NT2/D1 (cell line): Measurements from ENCODE around the gene PLCB1.

ENCODE experiments used
- DNase-seq: peaks from one replicate; pipeline ENCODE4 v3.0.0-alpha.2; 2011; ENCODE audit warnings: low read depth, low spot score
- H3K27me3 ChIP-seq: 2 replicates; pipeline ENCODE4 v1.6.0; 2011; ENCODE audit warnings: mild to moderate bottlenecking; ENCODE audit not compliant: insufficient read length, insufficient read depth
- H3K36me3 ChIP-seq: 2 replicates; pipeline ENCODE4 v1.6.1; 2011; ENCODE audit warnings: mild to moderate bottlenecking, low read length, mixed read lengths; ENCODE audit not compliant: insufficient read depth, insufficient read length
- H3K4me1 ChIP-seq: 2 replicates; pipeline ENCODE4 v1.5.1; 2011; ENCODE audit not compliant: insufficient read depth, insufficient read length
- H3K4me3 ChIP-seq: 2 replicates; pipeline ENCODE4 v1.5.1; 2011; ENCODE audit warnings: low read depth; ENCODE audit not compliant: insufficient read length
- H3K9ac ChIP-seq: 2 replicates; pipeline ENCODE4 v1.6.0; 2011; ENCODE audit warnings: low read depth; ENCODE audit not compliant: insufficient read length
- H3K9me3 ChIP-seq: 2 replicates; pipeline ENCODE4 v1.5.1; 2011; ENCODE audit warnings: mild to moderate bottlenecking, low read length; ENCODE audit not compliant: insufficient read depth
- SUZ12 ChIP-seq: IDR thresholded peaks from 2 replicates; pipeline ENCODE4 v1.6.1; 2011; ENCODE audit not compliant: insufficient read length, insufficient read depth; ENCODE audit errors: extremely low read depth
- YY1 ChIP-seq: IDR thresholded peaks from 2 replicates; pipeline ENCODE4 v1.6.1; 2011; ENCODE audit not compliant: insufficient read length, insufficient read depth
- ZNF274 ChIP-seq: IDR thresholded peaks from 2 replicates; pipeline ENCODE4 v1.6.1; 2011; ENCODE audit warnings: mild to moderate bottlenecking, low read depth, low read length

Gene PLCB1

GRCh38 chr20:8654486-8654885, 522.4 kb downstream of the PLCB1 start:
- Histone ChIP-seq H3K4me1 (no peaks in the 10 kb centered on the region), H3K9ac (no peak overlapping the region), H3K36me3 (peaks cover 5% of the 10 kb centered on the region), H3K27me3 (no peaks in the 10 kb centered on the region), H3K9me3 (no peaks in the 10 kb centered on the region), H3K4me3 (no peak overlapping the region)
- TF ChIP-seq SUZ12 (no peak), ZNF274 (no peak), YY1 (no peak)
- no peak for DNase-seq

DNA sequence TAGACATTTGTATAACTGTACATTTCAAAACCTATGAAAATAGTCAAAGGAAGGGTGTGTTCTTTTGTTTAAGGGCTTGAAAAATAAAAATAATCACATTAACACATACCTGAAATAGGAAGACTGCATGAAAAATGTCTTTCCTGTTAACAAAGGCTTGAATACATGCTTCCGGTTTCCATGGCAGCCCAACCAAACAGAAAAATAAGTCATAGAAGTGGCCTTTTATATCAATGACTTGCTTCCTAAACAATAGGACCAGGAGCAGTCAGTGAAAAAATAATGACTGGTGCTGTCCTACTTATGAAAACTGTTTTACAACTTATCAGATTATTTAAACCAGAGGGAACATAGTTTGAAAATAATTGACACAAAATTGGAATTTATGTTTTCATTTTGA, 524.3 kb downstream of the PLCB1 start:
- H3K27me3 ChIP-seq = no peaks in the 10 kb centered on the region
- no peaks in the 10 kb centered on the region for H3K9me3 ChIP-seq
- TF ChIP-seq YY1 (no peak), ZNF274 (no peak), SUZ12 (no peak)
- no peaks in the 10 kb centered on the region for H3K36me3 ChIP-seq
- no peak overlapping the region for H3K9ac ChIP-seq
- H3K4me1 ChIP-seq = no peaks in the 10 kb centered on the region
- no peak overlapping the region for H3K4me3 ChIP-seq
- DNase-seq = no peak

GRCh38 chr20:8657664-8658063, 525.6 kb downstream of the PLCB1 start:
- no peaks in the 10 kb centered on the region for H3K27me3 ChIP-seq
- H3K4me1 ChIP-seq = no peaks in the 10 kb centered on the region
- DNase-seq = no peak
- no peaks in the 10 kb centered on the region for H3K36me3 ChIP-seq
- no peaks in the 10 kb centered on the region for H3K9me3 ChIP-seq
- H3K9ac ChIP-seq = no peak overlapping the region
- H3K4me3 ChIP-seq = no peak overlapping the region
- no peak for TF ChIP-seq SUZ12
- no peak for TF ChIP-seq ZNF274
- TF ChIP-seq YY1 = no peak

- H3K9me3 ChIP-seq = no peaks in the 10 kb centered on the region
- no peaks in the 10 kb centered on the region for H3K36me3 ChIP-seq
- H3K27me3 ChIP-seq = no peaks in the 10 kb centered on the region
- H3K9ac ChIP-seq = no peak overlapping the region
- TF ChIP-seq ZNF274 (no peak), SUZ12 (no peak), YY1 (no peak)
- no peak for DNase-seq
- no peak overlapping the region for H3K4me3 ChIP-seq
- H3K4me1 ChIP-seq = no peaks in the 10 kb centered on the region
Measured at GRCh38 chr20:8658103-8658502, 526.0 kb downstream of the PLCB1 start.

DNA sequence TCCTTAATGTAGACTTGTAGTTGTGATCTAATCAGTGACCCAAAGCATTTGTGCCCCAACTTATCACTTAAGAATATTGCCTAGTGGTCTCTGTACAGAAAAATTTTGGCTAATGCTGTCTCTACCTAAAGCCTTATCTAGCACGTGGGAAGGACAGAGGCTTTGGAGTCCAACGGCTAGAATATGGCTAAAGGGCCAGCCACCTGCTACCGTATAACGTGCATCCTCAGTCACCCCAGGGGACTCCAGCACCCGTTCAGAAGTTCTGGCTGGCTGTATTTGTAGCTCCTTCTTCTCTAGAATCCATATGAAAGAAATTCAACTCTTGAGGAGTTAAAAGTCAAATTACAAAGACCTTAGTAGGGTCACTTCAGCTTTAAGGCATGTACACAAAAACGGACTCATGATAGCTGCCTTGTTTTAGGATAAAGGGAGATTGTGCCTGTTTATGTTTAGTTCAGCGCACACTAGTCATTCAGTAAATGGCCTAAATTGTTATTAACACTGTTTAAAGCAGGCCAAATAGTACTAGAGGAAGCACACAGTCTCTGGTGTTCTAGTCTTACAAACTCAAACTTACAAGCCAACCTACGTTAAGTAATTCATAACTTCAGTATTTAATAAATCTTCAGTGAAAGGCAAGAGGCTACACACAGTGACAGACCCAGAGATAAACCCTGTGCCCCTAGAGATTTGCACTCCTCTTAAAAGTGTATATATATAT, 529.3 kb downstream of the PLCB1 start:
- Histone ChIP-seq H3K4me3 (no peak overlapping the region), H3K36me3 (no peaks in the 10 kb centered on the region), H3K9ac (no peak overlapping the region), H3K4me1 (no peaks in the 10 kb centered on the region), H3K27me3 (no peaks in the 10 kb centered on the region), H3K9me3 (no peaks in the 10 kb centered on the region)
- no peak for TF ChIP-seq SUZ12
- no peak for TF ChIP-seq YY1
- TF ChIP-seq ZNF274 = no peak
- DNase-seq = no peak

DNA sequence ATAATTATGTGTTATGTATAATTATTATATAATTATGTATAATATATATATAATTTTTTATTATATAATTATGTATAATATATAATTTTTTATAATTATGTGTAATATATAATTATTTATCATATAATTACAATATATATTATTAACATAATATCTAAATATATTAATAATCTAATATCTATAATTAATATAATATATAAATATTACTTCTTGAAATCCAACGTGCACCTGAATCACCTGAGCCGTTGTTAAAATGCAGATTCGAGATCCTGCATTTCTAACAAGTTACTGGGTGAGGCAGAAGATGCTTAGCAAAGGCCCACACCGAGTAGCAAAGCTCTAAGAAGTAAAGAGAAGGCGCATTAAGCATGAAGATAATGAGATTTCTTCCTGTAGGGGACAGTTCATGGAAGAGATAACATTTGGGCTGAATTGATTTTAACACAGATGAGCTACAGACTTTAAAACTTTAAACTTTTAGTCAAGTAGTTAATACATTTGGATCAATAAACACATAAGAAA, 530.4 kb downstream of the PLCB1 start:
- Histone ChIP-seq H3K36me3 (no peaks in the 10 kb centered on the region), H3K4me1 (no peaks in the 10 kb centered on the region), H3K27me3 (no peaks in the 10 kb centered on the region), H3K9me3 (no peaks in the 10 kb centered on the region), H3K4me3 (no peak overlapping the region), H3K9ac (no peak overlapping the region)
- DNase-seq = no peak
- TF ChIP-seq SUZ12 = no peak
- no peak for TF ChIP-seq YY1
- TF ChIP-seq ZNF274 = no peak

- TF ChIP-seq ZNF274 (no peak), SUZ12 (no peak), YY1 (no peak)
- Histone ChIP-seq H3K27me3 (no peaks in the 10 kb centered on the region), H3K9ac (no peak overlapping the region), H3K9me3 (no peaks in the 10 kb centered on the region), H3K4me1 (no peaks in the 10 kb centered on the region), H3K4me3 (no peak overlapping the region), H3K36me3 (no peaks in the 10 kb centered on the region)
- no peak for DNase-seq
Measured at GRCh38 chr20:8663424-8663823, 531.4 kb downstream of the PLCB1 start.
